Neural cell (in vitro differentiated cells): ENCODE data around the gene DOCK4. TPM values are rescaled to one million over a fixed set of nuclear protein-coding genes. Genes with fewer than 3 reads are reported as not detected.

Source experiments
- H2AFZ ChIP-seq: fragments of 200-600, 300-800 bp; sonication (generic), shearing (Covaris generic); 2 replicates; pipeline ENCODE4 v1.6.0; 2014; ENCODE audit warnings: low read depth, mild to moderate bottlenecking, antibody characterized with exemption, low read length, moderate library complexity
- H3F3A ChIP-seq: fragments of 200-600 bp; shearing (Covaris generic); 2 replicates; pipeline ENCODE4 v1.6.1; 2016; ENCODE audit warnings: mild to moderate bottlenecking, moderate library complexity, mixed read lengths, antibody characterized with exemption, low read length; ENCODE audit not compliant: insufficient read depth, poor library complexity, severe bottlenecking
- H3K27ac ChIP-seq: fragments of 200-600, 300-800 bp; sonication (generic), shearing (Covaris generic); 2 replicates; pipeline ENCODE4 v1.5.1; 2014; ENCODE audit warnings: mild to moderate bottlenecking, low read length, moderate library complexity
- H3K27me3 ChIP-seq: fragments of 300-800, 200-600 bp; sonication (generic), shearing (Covaris generic); 2 replicates; pipeline ENCODE4 v1.6.0; 2014; ENCODE audit warnings: mild to moderate bottlenecking, low read depth, low read length, moderate library complexity; ENCODE audit not compliant: insufficient read depth
- H3K36me3 ChIP-seq: fragments of 300-800, 200-600 bp; sonication (generic), shearing (Covaris generic); 2 replicates; pipeline ENCODE4 v1.5.1; 2014; ENCODE audit warnings: mild to moderate bottlenecking, antibody characterized with exemption, low read length, moderate library complexity; ENCODE audit not compliant: insufficient read depth
- H3K4me2 ChIP-seq: fragments of 300-800, 200-600 bp; sonication (generic), shearing (Covaris generic); 2 replicates; pipeline ENCODE4 v1.6.0; 2014; ENCODE audit warnings: mild to moderate bottlenecking, low read length
- H3K4me3 ChIP-seq: fragments of 300-800, 200-600 bp; sonication (generic), shearing (Covaris generic); 2 replicates; pipeline ENCODE4 v1.5.1; 2014; ENCODE audit warnings: mild to moderate bottlenecking, low read length, moderate library complexity
- H3K79me2 ChIP-seq: fragments of 200-600 bp; shearing (Covaris generic); replicated peaks from 2 replicates; pipeline ENCODE4 v1.6.0; 2014; ENCODE audit warnings: mild to moderate bottlenecking, low read length, moderate library complexity; ENCODE audit not compliant: insufficient read depth
- H3K9ac ChIP-seq: fragments of 300-800, 200-600 bp; sonication (generic), shearing (Covaris generic); 2 replicates; pipeline ENCODE4 v1.6.1; 2016; ENCODE audit warnings: mild to moderate bottlenecking, low read length, mixed read lengths
- H3K9me2 ChIP-seq: fragments of 200-600 bp; shearing (Covaris generic); 2 replicates; pipeline ENCODE4 v1.6.1; 2016; ENCODE audit warnings: mild to moderate bottlenecking, low read length, mixed read lengths; ENCODE audit not compliant: insufficient read depth
- H3K9me3 ChIP-seq: fragments of 200-600, 300-800 bp; sonication (generic), shearing (Covaris generic); 2 replicates; pipeline ENCODE4 v1.6.1; 2016; ENCODE audit warnings: mild to moderate bottlenecking, mixed run types, low read length, moderate library complexity, mixed read lengths
- H4K20me1 ChIP-seq: fragments of 200-600 bp; shearing (Covaris generic); 2 replicates; pipeline ENCODE4 v1.6.1; 2016; ENCODE audit warnings: mild to moderate bottlenecking, mixed run types; ENCODE audit not compliant: insufficient read depth
- CTCF ChIP-seq: fragments of 450-650 bp; IDR thresholded peaks from 2 replicates; pipeline ENCODE4 v1.5.1; 2014; ENCODE audit warnings: antibody characterized with exemption, mild to moderate bottlenecking, moderate library complexity; ENCODE audit not compliant: poor library complexity, severe bottlenecking
- EP300 ChIP-seq: fragments of 450-650 bp; conservative IDR thresholded peaks from 2 replicates; pipeline ENCODE4 v1.6.1; 2014; ENCODE audit warnings: antibody characterized with exemption, mild to moderate bottlenecking, moderate library complexity; ENCODE audit not compliant: poor library complexity, severe bottlenecking
- EZH2 ChIP-seq: fragments of 200-600, 300-800 bp; shearing (Covaris generic), sonication (generic); IDR thresholded peaks from 2 replicates; pipeline ENCODE4 v1.6.1; 2014; ENCODE audit warnings: antibody characterized with exemption, low read length, borderline replicate concordance, mild to moderate bottlenecking; ENCODE audit not compliant: insufficient read depth, poor library complexity, severe bottlenecking
- MXI1 ChIP-seq: fragments of 450-650 bp; conservative IDR thresholded peaks from 2 replicates; pipeline ENCODE4 v1.6.1; 2014; ENCODE audit warnings: antibody characterized with exemption, mild to moderate bottlenecking; ENCODE audit not compliant: poor library complexity, severe bottlenecking
- POLR2AphosphoS5 ChIP-seq: IDR thresholded peaks from 2 replicates; pipeline ENCODE4 v1.6.1; 2012
- RAD21 ChIP-seq: fragments of 450-650 bp; conservative IDR thresholded peaks from 2 replicates; pipeline ENCODE4 v1.6.1; 2014; ENCODE audit warnings: antibody characterized with exemption, mild to moderate bottlenecking, moderate library complexity
- REST ChIP-seq: IDR thresholded peaks from 2 replicates; pipeline ENCODE4 v1.6.1; 2012; ENCODE audit warnings: borderline replicate concordance
- SMC3 ChIP-seq: fragments of 450-650 bp; conservative IDR thresholded peaks from 2 replicates; pipeline ENCODE4 v1.6.1; 2014; ENCODE audit warnings: antibody characterized with exemption, mild to moderate bottlenecking, moderate library complexity; ENCODE audit not compliant: poor library complexity
- TAF1 ChIP-seq: IDR thresholded peaks from 2 replicates; pipeline ENCODE4 v1.6.1; 2012; ENCODE audit warnings: low read depth
- polyA plus RNA-seq: library from polyadenylated mRNA; depleted of rRNA; stranded (reverse); fragments of >200 nt; gene quantifications from 2 replicates; pipeline ENCODE4 v1.2.3, GENCODE V29; 2014

Gene DOCK4
- polyA plus RNA-seq, 1 donor from 2014 or later: 28.1 TPM

- Histone ChIP-seq H3K27me3 (no peaks in the 10 kb centered on the region), H3K9me3 (no peaks in the 10 kb centered on the region), H3K4me3 (no peak overlapping the region), H3K9me2 (no peaks in the 10 kb centered on the region), H3K9ac (no peak overlapping the region), H4K20me1 (no peaks in the 10 kb centered on the region), H3K79me2 (no peaks in the 10 kb centered on the region), H3K4me2 (no peak overlapping the region), H3K27ac (no peak overlapping the region), H3K36me3 (no peaks in the 10 kb centered on the region), H2AFZ (no peak overlapping the region), H3F3A (no peaks in the 10 kb centered on the region)
- TF ChIP-seq POLR2AphosphoS5: no peak
- no peak for TF ChIP-seq EZH2
- no peak for TF ChIP-seq SMC3
- no peak for TF ChIP-seq REST
Observed at GRCh38 chr7:112220877-112221434, 14.8 kb upstream of the DOCK4 start.

- Histone ChIP-seq H2AFZ (no peak overlapping the region), H3F3A (no peaks in the 10 kb centered on the region), H3K79me2 (peaks cover 17% of the 10 kb centered on the region), H3K9me3 (no peaks in the 10 kb centered on the region), H3K9me2 (no peaks in the 10 kb centered on the region), H3K4me2 (no peak overlapping the region), H3K27me3 (no peaks in the 10 kb centered on the region), H3K4me3 (no peak overlapping the region), H4K20me1 (no peaks in the 10 kb centered on the region), H3K9ac (no peak overlapping the region), H3K27ac (no peak overlapping the region), H3K36me3 (no peaks in the 10 kb centered on the region)
- TF ChIP-seq POLR2AphosphoS5 (no peak), MXI1 (no peak), EP300 (no peak), TAF1 (no peak), CTCF (no peak), EZH2 (no peak), REST (no peak), RAD21 (no peak), SMC3 (no peak)
Observed at GRCh38 chr7:112215787-112216186, 9.6 kb upstream of the DOCK4 start.
